Measurements from ENCODE around the gene SPIRE2. TPM values are rescaled to one million over a fixed set of nuclear protein-coding genes. Genes with fewer than 3 reads are reported as not detected.

SPIRE2 gene
- total and polyA plus RNA-seq, 2 of the 13 experiments (the other 11 are each of a cell fraction or from before 2014, with no cell fraction given) = 13.3 to 37.5 TPM

DNA sequence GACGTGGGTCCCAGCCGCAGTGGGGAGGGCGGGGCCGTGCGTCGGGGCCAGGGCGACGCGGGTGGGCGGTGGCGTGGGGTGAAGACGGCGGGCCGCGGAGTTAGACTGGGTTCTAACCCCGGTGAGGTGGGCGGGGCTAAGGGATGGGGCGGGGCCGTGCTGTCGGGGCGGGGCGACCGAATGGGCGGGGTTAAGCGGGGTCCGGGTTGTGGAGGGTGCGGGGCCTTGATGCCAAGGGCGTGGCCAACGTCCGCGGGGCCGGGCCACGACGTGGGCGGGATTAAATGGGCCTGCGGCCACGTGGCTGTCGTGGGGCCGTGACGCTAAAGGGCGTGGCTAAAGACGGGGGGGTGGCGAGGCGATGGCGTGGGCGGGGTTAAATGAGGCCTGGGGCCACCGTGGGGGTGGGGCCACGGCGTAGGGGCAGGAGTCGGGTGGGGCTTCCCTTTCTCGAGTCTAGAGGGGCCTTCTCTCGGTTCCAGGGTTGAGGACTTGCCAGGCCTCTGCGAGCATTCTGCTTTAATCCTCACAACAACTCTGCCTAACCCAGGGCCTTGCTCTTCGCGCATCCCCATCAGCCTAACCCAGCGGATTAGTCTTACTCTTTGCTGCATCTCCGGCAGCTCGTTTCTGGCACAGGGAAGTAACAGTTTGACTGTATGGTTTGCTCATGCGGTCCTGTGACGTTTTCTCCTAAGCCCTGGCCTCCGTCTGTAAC, 45.9 kb downstream of the SPIRE2 start (continued):
- TF ChIP-seq MYC (CRISPR knock-in tag; IDR thresholded peaks at IDR 0.05; ENCODE audit: borderline replicate concordance) (peak; percentile 88), MLXIP (CRISPR knock-in tag; IDR thresholded peaks at IDR 0.05; ENCODE audit: borderline replicate concordance) (no peak), ZZZ3 (CRISPR knock-in tag; IDR thresholded peaks at IDR 0.05; ENCODE audit: borderline replicate concordance) (no peak), MXD3 (CRISPR knock-in tag; IDR thresholded peaks at IDR 0.05) (peak; percentile 69; the same call in 1 of the 2 replicates), ZNF703 (CRISPR knock-in tag; IDR thresholded peaks at IDR 0.05; ENCODE audit: borderline replicate concordance) (no peak), ZNF33B (CRISPR knock-in tag; IDR thresholded peaks at IDR 0.05) (no peak), HCFC1 (IDR thresholded peaks at IDR 0.05; ENCODE audit: low read depth, low read length) (no peak), MTF1 (CRISPR knock-in tag; IDR thresholded peaks at IDR 0.05) (no peak), ZNF878 (CRISPR knock-in tag; IDR thresholded peaks at IDR 0.05) (no peak), ZFP82 (CRISPR knock-in tag; IDR thresholded peaks at IDR 0.05; ENCODE audit: borderline replicate concordance) (peak; percentile 55; the same call in 1 of the 2 replicates)
- TF ChIP-seq, protein P1, sequence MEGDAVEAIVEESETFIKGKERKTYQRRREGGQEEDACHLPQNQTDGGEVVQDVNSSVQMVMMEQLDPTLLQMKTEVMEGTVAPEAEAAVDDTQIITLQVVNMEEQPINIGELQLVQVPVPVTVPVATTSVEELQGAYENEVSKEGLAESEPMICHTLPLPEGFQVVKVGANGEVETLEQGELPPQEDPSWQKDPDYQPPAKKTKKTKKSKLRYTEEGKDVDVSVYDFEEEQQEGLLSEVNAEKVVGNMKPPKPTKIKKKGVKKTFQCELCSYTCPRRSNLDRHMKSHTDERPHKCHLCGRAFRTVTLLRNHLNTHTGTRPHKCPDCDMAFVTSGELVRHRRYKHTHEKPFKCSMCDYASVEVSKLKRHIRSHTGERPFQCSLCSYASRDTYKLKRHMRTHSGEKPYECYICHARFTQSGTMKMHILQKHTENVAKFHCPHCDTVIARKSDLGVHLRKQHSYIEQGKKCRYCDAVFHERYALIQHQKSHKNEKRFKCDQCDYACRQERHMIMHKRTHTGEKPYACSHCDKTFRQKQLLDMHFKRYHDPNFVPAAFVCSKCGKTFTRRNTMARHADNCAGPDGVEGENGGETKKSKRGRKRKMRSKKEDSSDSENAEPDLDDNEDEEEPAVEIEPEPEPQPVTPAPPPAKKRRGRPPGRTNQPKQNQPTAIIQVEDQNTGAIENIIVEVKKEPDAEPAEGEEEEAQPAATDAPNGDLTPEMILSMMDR (CRISPR knock-in tag; IDR thresholded peaks at IDR 0.05) = no peak
- TF ChIP-seq, protein P2, sequence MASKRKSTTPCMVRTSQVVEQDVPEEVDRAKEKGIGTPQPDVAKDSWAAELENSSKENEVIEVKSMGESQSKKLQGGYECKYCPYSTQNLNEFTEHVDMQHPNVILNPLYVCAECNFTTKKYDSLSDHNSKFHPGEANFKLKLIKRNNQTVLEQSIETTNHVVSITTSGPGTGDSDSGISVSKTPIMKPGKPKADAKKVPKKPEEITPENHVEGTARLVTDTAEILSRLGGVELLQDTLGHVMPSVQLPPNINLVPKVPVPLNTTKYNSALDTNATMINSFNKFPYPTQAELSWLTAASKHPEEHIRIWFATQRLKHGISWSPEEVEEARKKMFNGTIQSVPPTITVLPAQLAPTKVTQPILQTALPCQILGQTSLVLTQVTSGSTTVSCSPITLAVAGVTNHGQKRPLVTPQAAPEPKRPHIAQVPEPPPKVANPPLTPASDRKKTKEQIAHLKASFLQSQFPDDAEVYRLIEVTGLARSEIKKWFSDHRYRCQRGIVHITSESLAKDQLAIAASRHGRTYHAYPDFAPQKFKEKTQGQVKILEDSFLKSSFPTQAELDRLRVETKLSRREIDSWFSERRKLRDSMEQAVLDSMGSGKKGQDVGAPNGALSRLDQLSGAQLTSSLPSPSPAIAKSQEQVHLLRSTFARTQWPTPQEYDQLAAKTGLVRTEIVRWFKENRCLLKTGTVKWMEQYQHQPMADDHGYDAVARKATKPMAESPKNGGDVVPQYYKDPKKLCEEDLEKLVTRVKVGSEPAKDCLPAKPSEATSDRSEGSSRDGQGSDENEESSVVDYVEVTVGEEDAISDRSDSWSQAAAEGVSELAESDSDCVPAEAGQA (IDR thresholded peaks at IDR 0.05; ENCODE audit: low read depth) = 0 out of 2 replicates have a peak, but pooled peaks have one; percentile 18
- TF ChIP-seq, protein P2 (CRISPR knock-in tag; IDR thresholded peaks at IDR 0.05; ENCODE audit: borderline replicate concordance) = no peak

All from HepG2 (cell line).